Lower leg skin (tissue), 4 donors: Measurements from ENCODE around the gene PRL. TPM values are rescaled to one million over a fixed set of nuclear protein-coding genes. Genes with fewer than 3 reads are reported as not detected.

Experiments
- DNase-seq, 2 donors: peaks; one replicate each; pipeline ENCODE4 v3.0.0-alpha.2; 2019; ENCODE audit warnings: low spot score in 2 of 2
- H3K4me3 ChIP-seq: fragments of 200-600 bp; sonication (generic); 2 replicates; pipeline ENCODE4 v1.5.1; 2017; ENCODE audit warnings: mild to moderate bottlenecking, low read depth; ENCODE audit not compliant: poor library complexity, severe bottlenecking
- CTCF ChIP-seq, 3 donors: fragments of 450-650 bp; IDR thresholded peaks; one replicate each; pipeline ENCODE4 v1.5.1; 2016; ENCODE audit warnings: antibody characterized with exemption in 3 of 3, mild to moderate bottlenecking in 3 of 3, moderate library complexity in 2 of 3
- POLR2A ChIP-seq, 2 donors: fragments of 450-650 bp; IDR thresholded peaks; one replicate each; pipeline ENCODE4 v1.6.1; 2016 to 2017; ENCODE audit warnings: antibody characterized with exemption in 2 of 2, mild to moderate bottlenecking in 1 of 2, moderate library complexity in 1 of 2
- WGBS, 2 donors: methylation state at CpG; one replicate each; pipeline ENCODE4 v1.1.5; 2018; 5-methylcytosine and 5-hydroxymethylcytosine counted together
- intact Hi-C: fragments of 100-400 bp; cut with DNase I; formaldehyde crosslinking; loops from one replicate; pipeline ENCODE4 v1.15.0; 2023; ENCODE audit warnings: low total_unique reads
- total RNA-seq, 4 donors: library from RNA; depleted of rRNA; stranded (reverse); fragments of >200 nt; gene quantifications; one replicate each; pipeline ENCODE4 v1.1.0, GENCODE V29; 2016

PRL gene
- total RNA-seq, 4 donors from 2014 or later, result not detected

GRCh38 chr6:22330941-22331340 lies 34.1 kb upstream of the PRL start:
- no peak overlapping the region for H3K4me3 ChIP-seq
- TF ChIP-seq POLR2A (IDR thresholded peaks at IDR 0.05), result no peak
- no peak for TF ChIP-seq CTCF (IDR thresholded peaks at IDR 0.05)
- intact Hi-C loops, result no loop called here
- 95 to 99% methylated on average over 4 of the region's 4 CpGs for WGBS, 2 donors
- DNase-seq, result no peak

GRCh38 chr6:22328474-22328873 lies 31.6 kb upstream of the PRL start:
- DNase-seq, result no peak
- H3K4me3 ChIP-seq, result no peak overlapping the region
- WGBS, 2 donors, result 58 to 65% methylated on average over 5 of the region's 5 CpGs
- intact Hi-C loops, result no loop called here
- TF ChIP-seq POLR2A (IDR thresholded peaks at IDR 0.05), result no peak
- no peak for TF ChIP-seq CTCF (IDR thresholded peaks at IDR 0.05)

- intact Hi-C loops, result no loop called here
Observed at GRCh38 chr6:22327881-22328280, 31.0 kb upstream of the PRL start.

GRCh38 chr6:22326500-22326899 lies 29.7 kb upstream of the PRL start:
- DNase-seq, result no peak
- TF ChIP-seq CTCF (IDR thresholded peaks at IDR 0.05), result no peak
- TF ChIP-seq POLR2A (IDR thresholded peaks at IDR 0.05), result no peak
- intact Hi-C loops, result no loop called here
- 67 to 71% methylated on average over 6 of the region's 6 CpGs for WGBS, 2 donors
- H3K4me3 ChIP-seq, result no peak overlapping the region

More at GRCh38 chr6:22327881-22328280, 31.0 kb upstream of the PRL start:
- H3K4me3 ChIP-seq, result no peak overlapping the region
- TF ChIP-seq POLR2A (IDR thresholded peaks at IDR 0.05) (no peak), CTCF (IDR thresholded peaks at IDR 0.05) (no peak)
- WGBS, 2 donors, result 83 to 84% methylated on average over 2 of the region's 2 CpGs
- no peak for DNase-seq

- H3K4me3 ChIP-seq, result no peak overlapping the region
- TF ChIP-seq CTCF (IDR thresholded peaks at IDR 0.05), result no peak
- TF ChIP-seq POLR2A (IDR thresholded peaks at IDR 0.05), result no peak
- intact Hi-C loops, result no loop called here
- no peak for DNase-seq
Observed at GRCh38 chr6:22325481-22325880, 28.6 kb upstream of the PRL start.

GRCh38 chr6:22323848-22324247 lies 27.0 kb upstream of the PRL start:
- H3K4me3 ChIP-seq, result no peak overlapping the region
- TF ChIP-seq CTCF (IDR thresholded peaks at IDR 0.05) (no peak), POLR2A (IDR thresholded peaks at IDR 0.05) (no peak)
- intact Hi-C loops, result no loop called here
- WGBS, 2 donors, result 86 to 88% methylated on average over 1 of the region's 1 CpG
- DNase-seq, result no peak
